HL-60 (cell line): Measurements from ENCODE around the gene ANAPC4.
A peak's percentile ranks its signal among the peaks of the same experiment; 100 is the strongest.

ENCODE experiments used
- DNase-seq, 2 experiments: peaks; one replicate each; pipeline ENCODE4 v3.0.0-alpha.2; 2010 to 2020; ENCODE audit warnings: low read depth in 1 of 2, low spot score in 1 of 2
- H3K27ac ChIP-seq: fragments of 250-450 bp; sonication (Bioruptor Pico); replicated peaks from 2 replicates; pipeline ENCODE4 v1.5.1; 2020; ENCODE audit warnings: mild to moderate bottlenecking, moderate library complexity
- H3K27me3 ChIP-seq: fragments of 250-450 bp; sonication (Bioruptor Pico); 2 replicates; pipeline ENCODE4 v1.5.1; 2021; ENCODE audit warnings: mild to moderate bottlenecking, moderate library complexity; ENCODE audit not compliant: insufficient read depth, poor library complexity, severe bottlenecking
- H3K4me3 ChIP-seq: replicated peaks from 2 replicates; pipeline ENCODE4 v1.5.1; 2011; ENCODE audit warnings: mild to moderate bottlenecking, control low read depth, low read length; ENCODE audit not compliant: insufficient read depth
- GABPA ChIP-seq: IDR thresholded peaks from 2 replicates; pipeline ENCODE4 v1.6.1; 2012; ENCODE audit warnings: low read depth
- POLR2AphosphoS5 ChIP-seq: IDR thresholded peaks from 2 replicates; pipeline ENCODE4 v1.6.1; 2012; ENCODE audit warnings: low read depth
- REST ChIP-seq: IDR thresholded peaks from 2 replicates; pipeline ENCODE4 v1.6.1; 2012; ENCODE audit warnings: low read depth; ENCODE audit not compliant: insufficient replicate concordance
- SPI1 ChIP-seq: IDR thresholded peaks from 2 replicates; pipeline ENCODE4 v1.6.1; 2012; ENCODE audit warnings: low read depth, mild to moderate bottlenecking, borderline replicate concordance
- TF ChIP-seq, protein P1 (sequence below): IDR thresholded peaks from one replicate; pipeline ENCODE4 v1.5.1; 2011; ENCODE audit warnings: low read length, control low read depth, inconsistent platforms; ENCODE audit not compliant: insufficient read depth

ANAPC4 gene

GRCh38 chr4:25379591-25379990 lies 2.5 kb downstream of the ANAPC4 start:
- no peaks in the 10 kb centered on the region for H3K27me3 ChIP-seq
- no peak overlapping the region for H3K27ac ChIP-seq
- no peak overlapping the region for H3K4me3 ChIP-seq
- no peak for DNase-seq
- no peak for TF ChIP-seq REST
- no peak for TF ChIP-seq POLR2AphosphoS5
- TF ChIP-seq GABPA: no peak
- no peak for TF ChIP-seq SPI1
- TF ChIP-seq, protein P1, sequence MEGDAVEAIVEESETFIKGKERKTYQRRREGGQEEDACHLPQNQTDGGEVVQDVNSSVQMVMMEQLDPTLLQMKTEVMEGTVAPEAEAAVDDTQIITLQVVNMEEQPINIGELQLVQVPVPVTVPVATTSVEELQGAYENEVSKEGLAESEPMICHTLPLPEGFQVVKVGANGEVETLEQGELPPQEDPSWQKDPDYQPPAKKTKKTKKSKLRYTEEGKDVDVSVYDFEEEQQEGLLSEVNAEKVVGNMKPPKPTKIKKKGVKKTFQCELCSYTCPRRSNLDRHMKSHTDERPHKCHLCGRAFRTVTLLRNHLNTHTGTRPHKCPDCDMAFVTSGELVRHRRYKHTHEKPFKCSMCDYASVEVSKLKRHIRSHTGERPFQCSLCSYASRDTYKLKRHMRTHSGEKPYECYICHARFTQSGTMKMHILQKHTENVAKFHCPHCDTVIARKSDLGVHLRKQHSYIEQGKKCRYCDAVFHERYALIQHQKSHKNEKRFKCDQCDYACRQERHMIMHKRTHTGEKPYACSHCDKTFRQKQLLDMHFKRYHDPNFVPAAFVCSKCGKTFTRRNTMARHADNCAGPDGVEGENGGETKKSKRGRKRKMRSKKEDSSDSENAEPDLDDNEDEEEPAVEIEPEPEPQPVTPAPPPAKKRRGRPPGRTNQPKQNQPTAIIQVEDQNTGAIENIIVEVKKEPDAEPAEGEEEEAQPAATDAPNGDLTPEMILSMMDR: no peak

- DNase-seq: no peak
- no peak overlapping the region for H3K27ac ChIP-seq
- H3K4me3 ChIP-seq: no peak overlapping the region
- TF ChIP-seq SPI1 (no peak), REST (no peak), POLR2AphosphoS5 (no peak), GABPA (no peak)
- TF ChIP-seq, protein P1: no peak
- H3K27me3 ChIP-seq: no peaks in the 10 kb centered on the region
Observed at GRCh38 chr4:25383647-25384046, 6.6 kb downstream of the ANAPC4 start.

DNA sequence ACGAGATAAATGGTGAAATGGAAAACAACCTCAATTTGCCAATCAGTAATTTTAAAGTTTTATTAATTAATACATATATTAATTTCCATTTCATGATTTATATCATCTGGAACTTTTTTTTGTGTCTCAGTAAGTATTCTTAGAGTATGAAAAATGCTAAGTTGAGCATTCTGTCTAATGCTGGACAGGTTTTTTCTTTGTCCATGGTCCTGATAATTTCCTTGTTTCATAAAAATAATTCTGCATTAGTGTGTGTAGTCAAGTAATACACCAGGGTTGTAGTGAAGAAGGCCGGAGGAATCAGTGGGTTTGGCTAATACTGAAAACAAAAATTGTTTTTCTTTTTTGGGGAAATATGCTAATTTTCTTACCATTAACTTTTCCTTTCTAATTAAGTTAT lies 9.9 kb downstream of the ANAPC4 start:
- Histone ChIP-seq H3K27ac (no peak overlapping the region), H3K27me3 (no peaks in the 10 kb centered on the region), H3K4me3 (no peak overlapping the region)
- TF ChIP-seq POLR2AphosphoS5 (no peak), REST (peak; percentile 83)
- DNase-seq: no peak

GRCh38 chr4:25397305-25397704 lies 20.2 kb downstream of the ANAPC4 start:
- H3K27me3 ChIP-seq: no peaks in the 10 kb centered on the region
- DNase-seq: no peak
- H3K4me3 ChIP-seq: no peak overlapping the region
- TF ChIP-seq POLR2AphosphoS5 (no peak), GABPA (no peak)
- no peak overlapping the region for H3K27ac ChIP-seq
